Measurements from ENCODE around the gene DISC1.

Gene DISC1

GRCh38 chr1:231885209-231885854, 258.7 kb downstream of the DISC1 start:
- H3K4me1 ChIP-seq (ENCODE audit: low read length) = no peaks in the 10 kb centered on the region

GRCh38 chr1:231887166-231887565, 260.6 kb downstream of the DISC1 start:
- Histone ChIP-seq H4K20me1 (ENCODE audit: insufficient read depth, low read length) (no peaks in the 10 kb centered on the region), H3K36me3 (replicated peaks; ENCODE audit: low read depth, low read length) (no peaks in the 10 kb centered on the region), H3K9ac (ENCODE audit: low read length) (no peak overlapping the region), H3K9me3 (ENCODE audit: insufficient read depth, low read length) (no peaks in the 10 kb centered on the region), H3K4me1 (ENCODE audit: low read length) (no peaks in the 10 kb centered on the region), H3K4me3 (ENCODE audit: low read length) (no peak overlapping the region), H3K4me2 (ENCODE audit: low read length) (no peak overlapping the region), H3K27ac (ENCODE audit: low read length) (no peak overlapping the region), H3K79me2 (ENCODE audit: low read length) (no peaks in the 10 kb centered on the region), H3K27me3 (ENCODE audit: low read depth, low read length) (peaks cover 5% of the 10 kb centered on the region), H2AFZ (ENCODE audit: low read depth, low read length) (no peak overlapping the region)
- no peak for TF ChIP-seq CTCF (IDR thresholded peaks at IDR 0.05; ENCODE audit: low read depth, low read length)
- no peak for TF ChIP-seq EZH2phosphoT487 (IDR thresholded peaks at IDR 0.05; ENCODE audit: low read depth)

More at GRCh38 chr1:231885209-231885854, 258.7 kb downstream of the DISC1 start:
- Histone ChIP-seq H2AFZ (ENCODE audit: low read depth, low read length) (no peak overlapping the region), H4K20me1 (ENCODE audit: insufficient read depth, low read length) (no peaks in the 10 kb centered on the region), H3K4me2 (ENCODE audit: low read length) (no peak overlapping the region), H3K27ac (ENCODE audit: low read length) (no peak overlapping the region), H3K27me3 (ENCODE audit: low read depth, low read length) (peaks cover 5% of the 10 kb centered on the region), H3K9ac (ENCODE audit: low read length) (no peak overlapping the region), H3K4me3 (ENCODE audit: low read length) (no peak overlapping the region), H3K36me3 (replicated peaks; ENCODE audit: low read depth, low read length) (no peaks in the 10 kb centered on the region), H3K79me2 (ENCODE audit: low read length) (no peaks in the 10 kb centered on the region), H3K9me3 (ENCODE audit: insufficient read depth, low read length) (no peaks in the 10 kb centered on the region)
- no peak for TF ChIP-seq EZH2phosphoT487 (IDR thresholded peaks at IDR 0.05; ENCODE audit: low read depth)
- TF ChIP-seq CTCF (IDR thresholded peaks at IDR 0.05; ENCODE audit: low read depth, low read length) = no peak

- H3K4me1 ChIP-seq (ENCODE audit: low read length) = no peaks in the 10 kb centered on the region
- no peaks in the 10 kb centered on the region for H3K9me3 ChIP-seq (ENCODE audit: insufficient read depth, low read length)
- H3K27me3 ChIP-seq (ENCODE audit: low read depth, low read length) = no peaks in the 10 kb centered on the region; the same call in 1 of the 2 replicates
- no peak overlapping the region for H2AFZ ChIP-seq (ENCODE audit: low read depth, low read length)
- H3K27ac ChIP-seq (ENCODE audit: low read length) = no peak overlapping the region
- no peak overlapping the region for H3K4me3 ChIP-seq (ENCODE audit: low read length)
- TF ChIP-seq CTCF (IDR thresholded peaks at IDR 0.05; ENCODE audit: low read depth, low read length) (no peak), EZH2phosphoT487 (IDR thresholded peaks at IDR 0.05; ENCODE audit: low read depth) (no peak)
- no peaks in the 10 kb centered on the region for H3K79me2 ChIP-seq (ENCODE audit: low read length)
- no peak overlapping the region for H3K9ac ChIP-seq (ENCODE audit: low read length)
- H4K20me1 ChIP-seq (ENCODE audit: insufficient read depth, low read length) = no peaks in the 10 kb centered on the region
- H3K36me3 ChIP-seq (replicated peaks; ENCODE audit: low read depth, low read length) = no peaks in the 10 kb centered on the region
- no peak overlapping the region for H3K4me2 ChIP-seq (ENCODE audit: low read length)
These were observed 261.3 kb downstream of the DISC1 start for GRCh38 chr1:231887866-231888265.

- H4K20me1 ChIP-seq (ENCODE audit: insufficient read depth, low read length) = no peaks in the 10 kb centered on the region
- H3K79me2 ChIP-seq (ENCODE audit: low read length) = no peaks in the 10 kb centered on the region
- no peak overlapping the region for H3K27ac ChIP-seq (ENCODE audit: low read length)
- no peaks in the 10 kb centered on the region for H3K36me3 ChIP-seq (replicated peaks; ENCODE audit: low read depth, low read length)
- no peak overlapping the region for H3K4me2 ChIP-seq (ENCODE audit: low read length)
- H3K9me3 ChIP-seq (ENCODE audit: insufficient read depth, low read length) = no peaks in the 10 kb centered on the region
- H3K4me1 ChIP-seq (ENCODE audit: low read length) = no peaks in the 10 kb centered on the region
- H2AFZ ChIP-seq (ENCODE audit: low read depth, low read length) = no peak overlapping the region
- no peak for TF ChIP-seq EZH2phosphoT487 (IDR thresholded peaks at IDR 0.05; ENCODE audit: low read depth)
- no peak for TF ChIP-seq CTCF (IDR thresholded peaks at IDR 0.05; ENCODE audit: low read depth, low read length)
- H3K9ac ChIP-seq (ENCODE audit: low read length) = no peak overlapping the region
- H3K27me3 ChIP-seq (ENCODE audit: low read depth, low read length) = peaks cover 7% of the 10 kb centered on the region; the same call in 1 of the 2 replicates
- H3K4me3 ChIP-seq (ENCODE audit: low read length) = no peak overlapping the region
These were observed 264.2 kb downstream of the DISC1 start for GRCh38 chr1:231890791-231891190.
